ENCODE measurements around the gene DKK1.

- TF ChIP-seq POLR2AphosphoS5 (IDR thresholded peaks at IDR 0.05) = no peak
- no peak for TF ChIP-seq CTCF (IDR thresholded peaks at IDR 0.05)
- TF ChIP-seq POLR2A (IDR thresholded peaks at IDR 0.05) = no peak
These were observed 34.0 kb upstream of the DKK1 start for GRCh38 chr10:52280051-52280450.

Measured in suprapubic skin (tissue), 4 donors.